AG09309 (cell line): ENCODE measurements around the gene STK32B.
"Not testable (repeated sequence)": the region's sequence is repeated elsewhere in the genome, so short reads cannot be mapped to it uniquely, and the experiment has no call there.

Experiments
- DNase-seq: peaks from one replicate; pipeline ENCODE4 v3.0.0-alpha.2; 2010; ENCODE audit warnings: low read depth
- H3K4me3 ChIP-seq: 2 replicates; pipeline ENCODE4 v1.5.1; 2011; ENCODE audit warnings: mild to moderate bottlenecking, low read depth, low read length, moderate library complexity; ENCODE audit not compliant: control insufficient read depth
- CTCF ChIP-seq: IDR thresholded peaks from 2 replicates; pipeline ENCODE4 v1.5.1; 2011; ENCODE audit warnings: mild to moderate bottlenecking, low read depth, low read length, inconsistent platforms; ENCODE audit not compliant: insufficient read depth, control insufficient read depth; ENCODE audit errors: missing control alignments

STK32B gene

GRCh38 chr4:5278213-5278612 lies 226.9 kb downstream of the STK32B start:
- no peak overlapping the region for H3K4me3 ChIP-seq
- DNase-seq, result no peak
- no peak for TF ChIP-seq CTCF

GRCh38 chr4:5280069-5280468 lies 228.8 kb downstream of the STK32B start:
- H3K4me3 ChIP-seq, DNase-seq: not testable (repeated sequence)

GRCh38 chr4:5280828-5281227 lies 229.5 kb downstream of the STK32B start:
- DNase-seq, result no peak
- no peak overlapping the region for H3K4me3 ChIP-seq
- TF ChIP-seq CTCF, result no peak

- no peak for TF ChIP-seq CTCF
- H3K4me3 ChIP-seq, result no peak overlapping the region
- no peak for DNase-seq
These were observed 232.6 kb downstream of the STK32B start for GRCh38 chr4:5283837-5284236.

- DNase-seq, result no peak
- TF ChIP-seq CTCF, result no peak
- H3K4me3 ChIP-seq, result no peak overlapping the region
These were observed 233.2 kb downstream of the STK32B start for GRCh38 chr4:5284517-5284916.

- TF ChIP-seq CTCF, result no peak
- H3K4me3 ChIP-seq, result no peak overlapping the region
- DNase-seq, result no peak
These were observed 240.8 kb downstream of the STK32B start for GRCh38 chr4:5292101-5292500.

- H3K4me3 ChIP-seq, DNase-seq: not testable (repeated sequence)
These were observed 246.9 kb downstream of the STK32B start for GRCh38 chr4:5298000-5298787.

GRCh38 chr4:5300283-5300682 lies 249.0 kb downstream of the STK32B start:
- no peak overlapping the region for H3K4me3 ChIP-seq
- no peak for DNase-seq

More at GRCh38 chr4:5300283-5300682, 249.0 kb downstream of the STK32B start:
- TF ChIP-seq CTCF, result no peak
